GM18505 (cell line): Measurements from ENCODE around the gene CSRP1.

Source experiments
- ATAC-seq: cut with Tn5 transposase; IDR thresholded peaks from one replicate; pipeline ENCODE4 v1.9.1; 2021; ENCODE audit not compliant: unreplicated experiment
- POLR2A ChIP-seq: IDR thresholded peaks from 4 replicates; pipeline ENCODE4 v1.6.1; 2011; ENCODE audit warnings: borderline replicate concordance; ENCODE audit not compliant: insufficient read depth, insufficient read length; ENCODE audit errors: extremely low read depth

The CSRP1 gene

DNA sequence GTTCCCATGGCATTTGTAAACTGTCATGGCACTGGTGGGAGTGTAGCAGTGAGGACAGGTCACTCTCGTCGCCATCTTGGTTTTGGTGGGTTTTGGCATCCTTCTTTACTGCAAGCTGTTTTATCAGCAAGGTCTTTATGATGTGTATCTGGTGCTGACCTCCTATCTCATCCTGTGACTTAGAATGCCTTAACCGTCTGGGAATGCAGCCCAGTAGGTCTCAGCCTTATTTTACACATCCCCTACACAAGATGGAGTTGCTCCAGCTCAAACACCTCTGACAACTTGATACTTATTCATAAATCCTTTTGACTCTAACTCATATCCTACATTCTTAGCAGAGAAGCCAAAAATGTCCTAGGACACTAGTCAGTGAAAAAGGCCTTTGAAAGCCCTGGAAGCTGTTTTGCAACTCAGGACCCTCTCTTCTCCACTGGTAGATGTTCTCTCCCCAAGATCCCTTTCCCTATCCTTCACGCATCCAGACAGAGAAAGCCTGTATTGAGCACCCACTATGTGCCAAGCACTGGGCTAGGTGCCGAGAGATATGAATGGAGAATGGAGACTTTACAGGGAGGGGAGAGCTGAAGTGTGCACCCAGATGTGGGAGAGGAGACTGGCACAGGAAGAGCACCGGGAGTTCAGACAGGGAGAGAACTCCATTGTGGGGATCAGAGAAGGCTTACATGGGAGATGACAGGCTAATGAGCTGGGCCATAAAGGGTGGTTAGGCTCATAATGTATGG, 6.7 kb upstream of the CSRP1 start:
- no peak for ATAC-seq
- TF ChIP-seq POLR2A: no peak

DNA sequence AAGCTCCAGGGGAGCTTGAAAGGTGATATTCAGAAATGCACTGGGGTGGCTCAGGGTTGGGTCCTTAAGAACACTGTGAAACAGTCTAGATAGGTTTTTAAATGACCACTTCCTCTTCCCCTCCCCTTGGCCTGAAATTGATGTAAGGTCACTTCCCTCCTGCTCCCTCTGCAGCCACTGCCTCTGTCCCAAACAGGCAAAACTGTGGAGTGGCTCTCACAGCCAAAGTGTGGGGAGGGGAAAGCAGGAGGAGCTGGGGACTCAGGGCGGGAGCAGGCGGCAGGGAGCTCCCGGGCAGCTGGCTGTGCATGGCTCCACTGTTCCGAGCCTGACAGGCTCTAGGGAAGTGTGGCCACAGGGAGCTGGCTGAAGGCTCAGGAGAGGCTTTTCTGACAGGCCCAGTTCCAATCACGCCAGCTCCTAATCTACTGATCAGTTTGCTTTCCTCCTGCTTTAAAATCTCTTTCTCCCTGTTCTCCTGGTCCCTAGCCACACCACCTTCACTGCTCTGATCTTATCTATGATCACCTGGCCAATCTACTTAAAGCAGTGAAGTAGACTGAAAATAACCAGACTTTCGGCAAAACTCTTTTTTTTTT, 5.1 kb upstream of the CSRP1 start:
- TF ChIP-seq POLR2A: no peak
- no peak for ATAC-seq

DNA sequence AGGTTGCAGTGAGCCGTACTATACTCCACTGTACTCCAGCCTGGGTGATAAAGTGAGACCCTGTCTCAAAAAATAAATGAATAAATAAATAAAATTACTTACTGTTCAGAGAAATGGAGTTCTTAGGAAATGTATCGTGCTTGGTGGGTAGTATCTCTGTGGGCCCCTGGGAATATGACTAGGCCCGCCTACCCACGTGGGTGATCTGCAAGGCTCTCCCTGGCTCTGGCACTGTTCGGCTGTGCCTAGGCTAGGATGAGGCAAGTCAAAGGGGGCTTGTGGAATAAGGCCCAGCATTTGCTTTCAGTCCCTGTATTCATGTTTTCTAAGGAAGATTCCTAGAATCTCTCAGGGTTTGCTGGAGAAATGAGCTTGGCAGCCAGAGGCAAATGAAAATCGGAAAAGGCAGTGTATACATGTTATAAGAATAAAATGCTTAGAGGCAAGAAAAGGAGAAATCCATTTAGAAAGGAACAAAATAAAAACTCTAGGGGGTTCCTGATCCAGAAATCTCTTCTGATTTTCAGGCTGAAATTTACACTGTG, 4.5 kb upstream of the CSRP1 start:
- ATAC-seq: no peak
- no peak for TF ChIP-seq POLR2A

DNA sequence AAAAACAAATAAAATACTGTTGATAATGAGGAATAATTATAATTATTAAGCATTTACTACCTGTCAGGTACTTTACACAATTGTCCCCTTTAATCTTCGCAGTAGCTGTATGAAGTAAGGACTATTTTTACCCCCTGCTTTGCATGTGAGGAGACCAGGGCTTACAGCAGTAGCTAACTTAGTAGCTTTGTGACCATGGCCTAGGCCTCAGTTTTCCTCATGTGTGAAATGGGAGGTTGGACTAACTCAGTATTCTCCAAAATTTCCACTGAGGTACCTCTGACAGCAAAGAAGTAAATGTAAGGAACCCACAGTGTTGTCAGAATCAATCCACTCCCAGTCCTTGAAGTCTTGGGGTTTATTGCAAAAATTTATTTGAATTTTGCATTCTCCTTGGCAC, 3.8 kb upstream of the CSRP1 start:
- TF ChIP-seq POLR2A: no peak
- no peak for ATAC-seq

DNA sequence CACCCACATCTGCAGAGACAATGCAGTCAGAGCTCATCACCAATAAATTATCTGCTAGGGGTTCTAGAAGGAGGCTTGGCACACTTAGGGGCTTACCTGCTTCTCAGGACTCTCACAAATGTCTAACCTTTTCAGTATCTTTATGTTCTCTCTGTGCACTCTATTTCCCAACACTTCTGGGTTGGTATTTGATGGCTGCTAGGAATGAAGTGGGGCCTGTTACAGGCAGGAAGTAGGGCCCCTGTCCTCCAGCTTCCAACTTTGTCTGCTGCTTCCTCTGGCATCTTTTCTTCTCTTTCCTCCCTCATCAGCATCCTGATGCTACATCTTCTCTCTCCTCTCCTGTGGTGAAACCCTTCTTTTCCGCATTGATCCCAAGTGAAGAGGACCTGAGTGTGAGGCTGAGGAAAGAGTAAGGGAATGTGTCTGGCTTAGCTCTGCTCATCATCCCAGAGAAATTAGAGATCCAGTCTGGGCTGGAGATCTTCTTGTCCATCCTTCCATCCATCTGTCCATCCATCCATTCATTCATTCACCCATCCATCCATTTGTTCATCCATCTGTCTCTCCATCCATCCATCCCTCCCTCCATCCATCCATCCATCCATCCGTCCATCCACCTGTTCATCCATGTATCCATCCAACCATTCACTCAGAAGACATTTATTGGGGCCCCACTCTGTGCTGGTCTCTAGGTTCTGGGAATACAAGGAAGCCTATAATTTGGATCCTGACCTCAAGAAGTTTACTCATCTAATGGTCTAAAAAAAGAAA, 2.9 kb upstream of the CSRP1 start:
- TF ChIP-seq POLR2A: no peak
- ATAC-seq: no peak

DNA sequence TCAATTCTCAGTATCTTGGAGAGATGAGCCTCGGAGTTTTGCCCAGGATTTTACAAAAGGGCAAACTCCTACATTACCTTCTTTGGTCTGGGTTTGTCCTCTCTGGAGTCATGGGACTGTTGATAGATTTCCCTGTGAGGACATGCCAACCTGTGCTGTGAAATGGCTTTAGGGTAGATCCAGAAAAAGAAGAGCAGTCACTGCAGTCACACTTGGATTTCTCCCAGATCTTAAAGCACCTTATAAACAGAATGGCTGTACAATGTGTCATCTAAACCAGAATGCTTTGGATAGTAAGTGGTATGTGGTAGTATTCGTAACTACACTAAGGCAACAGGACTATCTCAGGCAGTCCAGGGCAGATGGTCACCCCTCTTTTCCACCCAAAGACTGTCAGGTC, 1.9 kb upstream of the CSRP1 start:
- no peak for ATAC-seq
- no peak for TF ChIP-seq POLR2A

DNA sequence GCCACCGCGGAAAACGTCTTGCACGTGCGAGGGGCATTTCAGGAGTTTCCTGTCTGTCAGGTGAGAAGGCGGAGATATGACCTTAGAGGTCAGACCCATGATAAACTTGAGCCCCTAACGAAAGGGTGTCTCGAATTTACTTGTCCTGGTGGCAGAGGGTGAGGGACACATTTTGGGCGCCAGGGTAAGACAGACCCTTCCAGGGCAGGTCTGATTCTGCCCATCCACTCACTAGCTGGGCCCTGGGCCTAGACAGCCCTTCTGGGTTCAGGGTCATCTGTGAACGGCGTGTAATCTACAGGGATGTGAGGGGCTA, 395 bp upstream of the CSRP1 start:
- ATAC-seq: no peak
- no peak for TF ChIP-seq POLR2A

DNA sequence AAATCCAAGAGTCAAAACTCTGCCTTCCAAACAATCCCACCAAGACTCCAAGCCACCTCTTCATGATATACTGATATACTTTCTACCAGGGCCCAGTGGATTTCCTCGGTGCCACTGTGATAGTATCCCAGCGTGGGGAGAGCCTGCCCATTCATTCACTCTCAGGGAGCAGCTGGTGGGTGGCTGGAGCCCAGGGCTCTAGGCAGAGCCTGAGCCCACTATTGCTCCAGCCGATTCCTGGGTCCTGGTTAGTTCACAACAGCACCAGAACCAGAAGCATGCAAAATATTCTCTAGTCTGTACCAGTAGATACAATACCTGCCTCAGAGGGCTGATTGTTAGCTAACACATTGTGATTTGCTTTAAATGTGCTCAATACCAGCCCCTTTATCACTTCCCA, 831 bp downstream of the CSRP1 start:
- ATAC-seq: no peak
- TF ChIP-seq POLR2A: no peak

DNA sequence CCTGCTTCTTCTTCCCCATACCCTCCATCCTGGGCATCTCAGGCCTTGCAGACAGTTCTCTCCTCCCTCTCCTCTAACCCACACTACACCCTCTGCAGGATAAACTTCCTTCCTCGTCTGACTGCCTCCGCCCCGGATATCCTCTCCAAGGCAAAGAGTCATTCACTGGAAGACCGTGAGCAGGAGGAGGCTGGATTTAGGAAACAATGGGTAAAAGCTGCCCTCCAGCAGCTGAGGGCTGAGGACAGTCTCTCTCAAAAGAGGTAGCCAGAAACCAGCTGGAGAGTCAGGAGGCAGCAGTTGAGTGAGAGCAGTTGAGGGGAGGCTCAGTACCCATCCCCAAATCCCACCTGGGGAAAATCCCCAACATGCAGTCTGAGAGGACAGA, 1.4 kb downstream of the CSRP1 start:
- no peak for TF ChIP-seq POLR2A
- ATAC-seq: no peak

DNA sequence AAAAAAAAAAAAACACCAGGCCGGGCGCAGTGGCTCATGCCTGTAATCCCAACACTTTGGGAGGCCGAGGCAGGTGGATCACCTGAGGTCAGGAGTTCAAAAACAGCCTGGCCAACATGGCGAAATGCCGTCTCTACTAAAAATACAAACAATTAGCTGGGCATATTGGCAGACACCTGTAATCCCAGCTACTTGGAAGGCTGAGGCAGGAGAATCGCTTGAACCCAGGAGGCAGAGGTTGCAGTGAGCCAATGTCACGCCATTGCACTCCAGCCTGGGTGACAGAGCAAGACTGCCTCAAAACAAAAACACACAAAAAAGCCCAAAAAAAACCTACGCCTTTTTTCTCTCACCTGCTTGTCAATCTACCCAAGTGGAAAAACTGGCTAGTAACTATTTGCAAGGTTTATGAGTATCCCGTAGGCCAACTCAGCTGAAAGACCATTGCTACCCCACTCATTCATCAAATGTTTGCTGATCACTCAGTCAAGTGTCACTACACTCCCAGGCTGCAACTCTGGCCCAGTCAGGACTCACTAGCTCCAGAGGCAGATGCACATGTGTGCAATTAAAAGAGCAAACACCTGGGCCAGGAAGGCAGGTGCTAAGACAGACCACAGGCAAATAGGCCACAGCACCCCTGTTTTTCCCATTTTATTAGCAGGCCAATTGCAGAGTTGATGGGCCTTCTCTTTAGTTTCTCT, 2.0 kb downstream of the CSRP1 start:
- ATAC-seq: no peak
- TF ChIP-seq POLR2A: no peak

DNA sequence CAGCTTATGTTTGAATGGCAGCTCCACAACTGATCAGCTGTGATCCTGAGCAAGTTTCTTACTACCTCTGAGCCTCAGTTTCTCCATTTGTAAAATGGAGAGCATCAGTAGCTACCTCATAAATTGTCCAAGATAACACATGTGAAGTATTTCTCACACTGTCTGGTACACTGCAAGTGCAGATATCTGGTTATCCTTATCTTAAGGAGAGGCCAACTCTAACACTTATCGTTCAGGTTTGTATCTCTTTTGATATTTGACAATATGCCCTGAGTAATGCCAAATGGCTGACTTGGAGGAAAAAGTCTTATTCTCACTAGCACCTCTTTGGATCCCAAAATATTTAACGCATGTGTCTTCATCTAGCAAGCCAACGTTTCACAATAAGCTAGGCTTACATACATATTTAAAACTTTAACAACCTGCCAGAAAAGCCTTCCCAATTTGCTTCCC, 2.7 kb downstream of the CSRP1 start:
- ATAC-seq: no peak
- no peak for TF ChIP-seq POLR2A

DNA sequence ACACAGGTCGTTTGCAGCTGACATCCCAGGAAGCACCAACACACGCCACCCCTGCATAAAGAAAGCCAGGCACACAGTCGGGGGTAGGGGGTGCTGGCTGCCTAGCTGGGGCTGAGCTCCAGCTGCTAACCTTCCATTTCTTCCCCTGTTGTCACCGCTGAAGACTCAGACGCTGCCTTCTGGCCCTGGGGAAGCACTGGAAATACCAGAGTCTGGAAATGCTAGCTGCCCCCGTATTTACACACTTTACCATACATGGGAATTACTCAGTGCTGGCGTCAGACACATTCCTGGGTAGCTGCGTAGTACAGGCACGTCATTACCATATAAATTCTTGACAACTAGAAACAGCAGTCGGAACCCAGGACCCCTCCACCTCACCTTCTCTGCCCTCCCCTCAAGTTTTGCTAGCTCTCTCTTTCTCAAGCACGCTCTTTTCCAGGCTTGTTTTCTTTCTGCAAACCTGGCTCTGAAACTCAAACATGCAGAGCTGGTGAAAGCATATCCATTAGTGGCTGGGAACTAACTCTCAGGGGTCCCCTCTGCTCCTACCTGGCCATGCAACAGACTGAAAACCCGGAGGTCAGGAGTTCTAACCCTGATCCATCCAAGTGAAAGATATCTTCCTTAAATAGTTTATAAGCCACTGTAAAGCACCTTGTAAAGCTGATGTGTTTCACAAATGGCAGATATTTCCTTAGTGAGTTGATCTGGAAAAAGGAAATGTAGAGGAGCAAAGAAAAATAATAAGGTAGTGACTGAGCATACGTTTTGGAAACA, 3.3 kb downstream of the CSRP1 start:
- no peak for ATAC-seq
- no peak for TF ChIP-seq POLR2A

DNA sequence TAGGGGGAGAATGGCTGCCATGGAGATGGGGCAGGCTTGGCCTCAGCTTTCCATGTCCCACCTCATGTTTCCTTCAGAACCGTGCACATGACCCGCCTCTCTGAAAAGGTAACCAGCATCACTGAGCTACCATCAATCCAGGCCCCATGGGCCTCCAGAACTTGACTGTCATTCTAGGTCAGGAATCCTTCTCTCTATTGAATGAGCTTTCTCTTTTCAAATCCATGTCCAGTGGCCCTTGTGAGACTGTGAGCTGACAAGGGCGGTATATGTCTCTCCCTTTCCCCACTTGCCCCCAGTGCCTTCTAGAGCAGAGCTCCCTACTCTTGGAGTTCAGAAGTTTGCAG, 4.4 kb downstream of the CSRP1 start:
- no peak for ATAC-seq
- TF ChIP-seq POLR2A: no peak
